H9 (cell line): ENCODE results near the gene NDUFB10. TPM values are rescaled to one million over a fixed set of nuclear protein-coding genes. Genes with fewer than 3 reads are reported as not detected.

Source experiments
- DNase-seq: peaks from one replicate; pipeline ENCODE4 v3.0.0-alpha.2; 2017
- H2AFZ ChIP-seq: one replicate; pipeline ENCODE4 v1.6.1; 2013; ENCODE audit warnings: mild to moderate bottlenecking, low read length, control low read depth, moderate library complexity
- H2AK5ac ChIP-seq: 2 replicates; pipeline ENCODE4 v1.6.1; 2013; ENCODE audit warnings: low read length, control low read depth, mixed read lengths; ENCODE audit not compliant: insufficient read length
- H2BK120ac ChIP-seq: one replicate; pipeline ENCODE4 v1.6.1; 2013; ENCODE audit warnings: low read depth, mild to moderate bottlenecking, low read length, control low read depth, inconsistent platforms; ENCODE audit not compliant: poor library complexity, severe bottlenecking
- H2BK12ac ChIP-seq: 2 replicates; pipeline ENCODE4 v1.6.1; 2013; ENCODE audit warnings: low read length, control low read depth, mixed read lengths, low read depth; ENCODE audit not compliant: insufficient read length
- H2BK15ac ChIP-seq: 2 replicates; pipeline ENCODE4 v1.6.1; 2013; ENCODE audit warnings: low read depth, low read length, control low read depth
- H2BK20ac ChIP-seq: one replicate; pipeline ENCODE4 v1.6.1; 2013; ENCODE audit warnings: low read depth, mild to moderate bottlenecking, low read length, control low read depth, inconsistent platforms; ENCODE audit not compliant: poor library complexity, severe bottlenecking
- H2BK5ac ChIP-seq: 2 replicates; pipeline ENCODE4 v1.6.1; 2013; ENCODE audit warnings: low read length, control low read depth, mixed read lengths; ENCODE audit not compliant: insufficient read length
- H3K14ac ChIP-seq: 2 replicates; pipeline ENCODE4 v1.6.1; 2013; ENCODE audit warnings: low read length, control low read depth; ENCODE audit not compliant: insufficient read depth
- H3K18ac ChIP-seq: 2 replicates; pipeline ENCODE4 v1.6.1; 2013; ENCODE audit warnings: low read depth, mild to moderate bottlenecking, mixed read lengths, low read length, control low read depth; ENCODE audit not compliant: insufficient read length
- H3K23ac ChIP-seq: 2 replicates; pipeline ENCODE4 v1.6.1; 2013; ENCODE audit warnings: low read length, control low read depth, mixed read lengths, low read depth; ENCODE audit not compliant: insufficient read length
- H3K23me2 ChIP-seq: 2 replicates; pipeline ENCODE4 v1.6.1; 2013; ENCODE audit warnings: low read depth, mild to moderate bottlenecking, mixed read lengths, low read length, control low read depth; ENCODE audit not compliant: insufficient read length, poor library complexity, severe bottlenecking
- H3K27ac ChIP-seq: 2 replicates; pipeline ENCODE4 v1.5.1; 2013; ENCODE audit warnings: low read length, control low read depth, mixed read lengths, low read depth; ENCODE audit not compliant: insufficient read length
- H3K27me3 ChIP-seq: 2 replicates; pipeline ENCODE4 v1.6.1; 2013; ENCODE audit warnings: low read length, control low read depth, inconsistent platforms; ENCODE audit not compliant: insufficient read depth
- H3K4ac ChIP-seq: 2 replicates; pipeline ENCODE4 v1.6.1; 2013; ENCODE audit warnings: low read depth, mild to moderate bottlenecking, control low read depth, inconsistent platforms, low read length, moderate library complexity
- H3K4me1 ChIP-seq: 2 replicates; pipeline ENCODE4 v1.6.1; 2013; ENCODE audit warnings: low read length, control low read depth, inconsistent platforms; ENCODE audit not compliant: insufficient read depth
- H3K4me2 ChIP-seq: 2 replicates; pipeline ENCODE4 v1.6.1; 2013; ENCODE audit warnings: low read length, control low read depth, mixed read lengths; ENCODE audit not compliant: insufficient read length, insufficient read depth
- H3K56ac ChIP-seq: 2 replicates; pipeline ENCODE4 v1.6.1; 2013; ENCODE audit warnings: low read depth, mild to moderate bottlenecking, mixed read lengths, low read length, control low read depth; ENCODE audit not compliant: insufficient read length
- H3K79me1 ChIP-seq: 2 replicates; pipeline ENCODE4 v1.6.1; 2013; ENCODE audit warnings: low read depth, mild to moderate bottlenecking, moderate library complexity, low read length, control low read depth, inconsistent platforms; ENCODE audit not compliant: insufficient read depth, poor library complexity, severe bottlenecking
- H3K79me2 ChIP-seq: 2 replicates; pipeline ENCODE4 v1.6.1; 2013; ENCODE audit warnings: low read length, control low read depth, inconsistent platforms; ENCODE audit not compliant: insufficient read depth
- H3K9ac ChIP-seq: 2 replicates; pipeline ENCODE4 v1.6.1; 2013; ENCODE audit warnings: low read length, control low read depth, mixed read lengths; ENCODE audit not compliant: insufficient read length; ENCODE audit errors: extremely low read depth
- H3K9me3 ChIP-seq: one replicate; pipeline ENCODE4 v1.6.1; 2013; ENCODE audit warnings: low read depth, low read length, inconsistent platforms; ENCODE audit not compliant: control insufficient read depth
- H3T11ph ChIP-seq: one replicate; pipeline ENCODE4 v1.6.1; 2013; ENCODE audit warnings: mild to moderate bottlenecking, low read length, control low read depth, inconsistent platforms
- H4K20me1 ChIP-seq: one replicate; pipeline ENCODE4 v1.6.1; 2013; ENCODE audit not compliant: control insufficient read depth, insufficient read length, insufficient read depth
- H4K5ac ChIP-seq: 2 replicates; pipeline ENCODE4 v1.6.1; 2013; ENCODE audit warnings: low read depth, mild to moderate bottlenecking, mixed read lengths, low read length, control low read depth; ENCODE audit not compliant: insufficient read length
- H4K8ac ChIP-seq: replicated peaks from 2 replicates; pipeline ENCODE4 v1.6.1; 2013; ENCODE audit warnings: low read length, control low read depth, mixed read lengths, low read depth; ENCODE audit not compliant: insufficient read length
- H4K91ac ChIP-seq: 2 replicates; pipeline ENCODE4 v1.6.1; 2013; ENCODE audit warnings: low read depth, mild to moderate bottlenecking, moderate library complexity, mixed read lengths, low read length, control low read depth; ENCODE audit not compliant: insufficient read length
- H3K27ac Mint-ChIP-seq, 3 experiments: 2 replicates in 2 of 3; 3 replicates in 1 of 3; pipeline ENCODE4 v1.8.0; 2020 to 2021; ENCODE audit warnings: mixed read lengths in 3 of 3, mild to moderate bottlenecking in 1 of 3, moderate library complexity in 1 of 3
- H3K27me3 Mint-ChIP-seq: 2 replicates; pipeline ENCODE4 v1.8.0; 2021; ENCODE audit warnings: low read depth, mild to moderate bottlenecking, moderate library complexity, mixed read lengths
- H3K36me3 Mint-ChIP-seq, 3 experiments: 2 replicates in 2 of 3; 3 replicates in 1 of 3; pipeline ENCODE4 v1.8.0; 2020 to 2021; ENCODE audit warnings: low read depth in 3 of 3, mixed read lengths in 3 of 3; ENCODE audit not compliant: insufficient read depth in 1 of 3
- H3K4me1 Mint-ChIP-seq, 2 experiments: 2 replicates each; pipeline ENCODE4 v1.8.0; 2020; ENCODE audit warnings: mixed read lengths in 2 of 2
- H3K4me3 Mint-ChIP-seq, 2 experiments: 2 replicates in 1 of 2; 3 replicates in 1 of 2; pipeline ENCODE4 v1.8.0; 2020 to 2021; ENCODE audit warnings: mild to moderate bottlenecking in 2 of 2, mixed read lengths in 2 of 2, moderate library complexity in 1 of 2
- H3K9me3 Mint-ChIP-seq, 2 experiments: 2 replicates in 1 of 2; 3 replicates in 1 of 2; pipeline ENCODE4 v1.8.0; 2020; ENCODE audit warnings: mild to moderate bottlenecking in 2 of 2, mixed read lengths in 2 of 2, moderate library complexity in 1 of 2
- WGBS: extraction: QIAGEN DNeasy Blood & Tissue Kit; methylation state at CpG from one replicate; pipeline ENCODE4 v1.1.7; 2013; ENCODE audit warnings: missing lambda C conversion rate, low lambda C conversion rate, mixed read lengths; ENCODE audit not compliant: insufficient read length; ENCODE audit errors: extremely low coverage; 5-methylcytosine and 5-hydroxymethylcytosine counted together
- total RNA-seq: library from RNA; stranded (reverse); gene quantifications from 2 replicates; pipeline ENCODE4 v1.2.1, GENCODE V29; 2021
- TF ChIP-seq, protein P1 (sequence below): fragments of 200-600 bp; sonication (generic); conservative IDR thresholded peaks from 3 replicates; pipeline ENCODE4 v1.8.0; 2021; ENCODE audit warnings: antibody characterized with exemption, mild to moderate bottlenecking

The NDUFB10 gene
- total RNA-seq, 1 experiment from 2014 or later, result 191 TPM

DNA sequence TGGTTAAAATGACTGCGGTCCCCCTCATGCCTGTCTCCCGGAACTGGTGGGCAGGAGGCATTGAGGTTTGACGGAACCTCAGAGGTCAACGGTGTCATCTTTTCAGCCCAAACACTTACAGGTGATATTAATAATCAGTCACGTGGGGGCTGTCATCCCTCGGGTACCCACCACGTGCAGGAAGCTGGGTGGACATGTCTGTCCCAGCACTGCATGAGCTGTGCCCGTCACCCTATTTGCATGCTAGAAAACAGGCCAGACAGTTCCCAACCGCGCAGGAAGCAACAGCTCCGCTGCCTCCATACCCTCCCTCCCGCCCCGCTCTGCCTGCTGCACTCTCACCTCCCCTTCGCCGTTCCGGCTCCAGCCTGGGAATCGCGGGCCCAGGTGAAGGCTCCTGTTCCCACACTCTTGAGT is 31.8 kb downstream of the NDUFB10 start:
- Mint-ChIP-seq H3K4me1 (peaks cover 16 to 20% of the 10 kb centered on the region in 2 experiments), H3K27me3 (peaks cover 42% of the 10 kb centered on the region), H3K27ac (no peak overlapping the region), H3K36me3 (peaks cover 0 to 10% (median 9%) of the 10 kb centered on the region in 3 experiments; a peak in 6 of 7 replicates), H3K4me3 (peak overlapping the region; percentile 66 to 84), H3K9me3 (no peaks in the 10 kb centered on the region; a peak in 1 of 5 replicates)
- WGBS, result no CpG with 5 or more reads among the region's 18 CpGs
- H2BK5ac ChIP-seq, result no peak overlapping the region
- H3K79me1 ChIP-seq, result no peaks in the 10 kb centered on the region
- peak overlapping the region; percentile 53 for H3K4me2 ChIP-seq
- no peak overlapping the region for H3K27ac ChIP-seq
- no peak overlapping the region for H2BK12ac ChIP-seq
- H3K79me2 ChIP-seq, result no peaks in the 10 kb centered on the region
- H2BK20ac ChIP-seq, result no peak overlapping the region
- H3K23me2 ChIP-seq, result peaks cover 18% of the 10 kb centered on the region
- no peak overlapping the region for H2AFZ ChIP-seq
- H3K9me3 ChIP-seq, result no peaks in the 10 kb centered on the region
- H3K18ac ChIP-seq, result no peak overlapping the region
- H2BK120ac ChIP-seq, result no peak overlapping the region
- H4K20me1 ChIP-seq, result no peaks in the 10 kb centered on the region
- H4K91ac ChIP-seq, result no peak overlapping the region
- H3K56ac ChIP-seq, result no peak overlapping the region
- H2BK15ac ChIP-seq, result no peak overlapping the region
- peaks cover 15% of the 10 kb centered on the region; the same call in 1 of the 2 replicates for H3K27me3 ChIP-seq
- TF ChIP-seq, protein P1, sequence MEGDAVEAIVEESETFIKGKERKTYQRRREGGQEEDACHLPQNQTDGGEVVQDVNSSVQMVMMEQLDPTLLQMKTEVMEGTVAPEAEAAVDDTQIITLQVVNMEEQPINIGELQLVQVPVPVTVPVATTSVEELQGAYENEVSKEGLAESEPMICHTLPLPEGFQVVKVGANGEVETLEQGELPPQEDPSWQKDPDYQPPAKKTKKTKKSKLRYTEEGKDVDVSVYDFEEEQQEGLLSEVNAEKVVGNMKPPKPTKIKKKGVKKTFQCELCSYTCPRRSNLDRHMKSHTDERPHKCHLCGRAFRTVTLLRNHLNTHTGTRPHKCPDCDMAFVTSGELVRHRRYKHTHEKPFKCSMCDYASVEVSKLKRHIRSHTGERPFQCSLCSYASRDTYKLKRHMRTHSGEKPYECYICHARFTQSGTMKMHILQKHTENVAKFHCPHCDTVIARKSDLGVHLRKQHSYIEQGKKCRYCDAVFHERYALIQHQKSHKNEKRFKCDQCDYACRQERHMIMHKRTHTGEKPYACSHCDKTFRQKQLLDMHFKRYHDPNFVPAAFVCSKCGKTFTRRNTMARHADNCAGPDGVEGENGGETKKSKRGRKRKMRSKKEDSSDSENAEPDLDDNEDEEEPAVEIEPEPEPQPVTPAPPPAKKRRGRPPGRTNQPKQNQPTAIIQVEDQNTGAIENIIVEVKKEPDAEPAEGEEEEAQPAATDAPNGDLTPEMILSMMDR, result no peak
- no peak overlapping the region for H4K5ac ChIP-seq
- no peak overlapping the region for H3T11ph ChIP-seq
- DNase-seq, result no peak
- H3K14ac ChIP-seq, result no peak overlapping the region
- H3K4ac ChIP-seq, result no peak overlapping the region
- H4K8ac ChIP-seq, result no peak overlapping the region
- H3K4me1 ChIP-seq, result no peaks in the 10 kb centered on the region; the same call in 1 of the 2 replicates
- no peak overlapping the region for H3K23ac ChIP-seq
- H3K9ac ChIP-seq, result no peak overlapping the region
- H2AK5ac ChIP-seq, result no peak overlapping the region
